Esophagus muscularis mucosa (tissue), 4 donors: ENCODE results near the gene ANKRD49. TPM values are rescaled to one million over a fixed set of nuclear protein-coding genes. Genes with fewer than 3 reads are reported as not detected.

Experiments used
- DNase-seq: peaks from one replicate; pipeline ENCODE4 v3.0.0-alpha.2; 2017; ENCODE audit errors: extremely low spot score
- H3K27ac ChIP-seq, 4 donors: fragments of 200-600 bp; sonication (generic); replicated peaks in 1 of 4; 1 replicate in 3 of 4; 2 replicates in 1 of 4; pipeline ENCODE4 v1.5.1; 2016 to 2019; ENCODE audit warnings: mild to moderate bottlenecking in 1 of 4
- H3K27me3 ChIP-seq, 4 donors: fragments of 200-600 bp; sonication (generic); one replicate each; pipeline versions ENCODE4 v1.5.1 to v1.6.0; 2016 to 2019
- H3K36me3 ChIP-seq, 4 donors: fragments of 200-600 bp; sonication (generic); one replicate each; pipeline ENCODE4 v1.5.1; 2016 to 2019
- H3K4me1 ChIP-seq, 4 donors: fragments of 200-600 bp; sonication (generic); one replicate each; pipeline ENCODE4 v1.5.1; 2016 to 2019
- H3K4me3 ChIP-seq, 4 donors: fragments of 200-600 bp; sonication (generic); 1 replicate in 2 of 4; 2 replicates in 2 of 4; pipeline ENCODE4 v1.5.1; 2016 to 2019; ENCODE audit warnings: mild to moderate bottlenecking in 4 of 4, moderate library complexity in 1 of 4
- H3K9me3 ChIP-seq, 4 donors: fragments of 200-600 bp; sonication (generic); 1 replicate in 3 of 4; 2 replicates in 1 of 4; pipeline ENCODE4 v1.5.1; 2016 to 2019
- EP300 ChIP-seq: sonication (generic); formaldehyde crosslinking; IDR thresholded peaks from one replicate; pipeline ENCODE4 v1.6.1; 2017; ENCODE audit warnings: antibody characterized with exemption
- POLR2A ChIP-seq: fragments of 450-650 bp; IDR thresholded peaks from one replicate; pipeline ENCODE4 v1.6.1; 2017; ENCODE audit warnings: antibody characterized with exemption, moderate library complexity, mild to moderate bottlenecking, low read depth
- POLR2AphosphoS5 ChIP-seq, 2 donors: sonication (generic); formaldehyde crosslinking; IDR thresholded peaks; one replicate each; pipeline ENCODE4 v1.6.1; 2017; ENCODE audit warnings: antibody characterized with exemption in 2 of 2
- WGBS: methylation state at CpG from one replicate; pipeline ENCODE4 v1.1.5; 2018; 5-methylcytosine and 5-hydroxymethylcytosine counted together
- intact Hi-C: fragments of 100-400 bp; cut with DNase I; formaldehyde crosslinking; loops from one replicate; pipeline ENCODE4 v1.15.1; 2023
- total RNA-seq, 4 donors: library from RNA; depleted of rRNA; stranded (reverse); fragments of >200 nt; gene quantifications; one replicate each; pipeline versions ENCODE4 v1.1.0 to v1.2.1, GENCODE V29; 2016
- TF ChIP-seq, protein P1 (sequence below), 3 experiments: fragments of 200-600 bp in 2 of 3; fragments of 450-650 bp in 1 of 3; sonication (generic) in 2 of 3; IDR thresholded peaks; one replicate each; pipeline ENCODE4 v1.5.1; 2017 to 2019; ENCODE audit warnings: antibody characterized with exemption in 3 of 3, mild to moderate bottlenecking in 2 of 3, moderate library complexity in 1 of 3

The ANKRD49 gene
- total RNA-seq, 4 donors from 2014 or later: 16.2 to 20.8 (median 18.0) TPM

DNA sequence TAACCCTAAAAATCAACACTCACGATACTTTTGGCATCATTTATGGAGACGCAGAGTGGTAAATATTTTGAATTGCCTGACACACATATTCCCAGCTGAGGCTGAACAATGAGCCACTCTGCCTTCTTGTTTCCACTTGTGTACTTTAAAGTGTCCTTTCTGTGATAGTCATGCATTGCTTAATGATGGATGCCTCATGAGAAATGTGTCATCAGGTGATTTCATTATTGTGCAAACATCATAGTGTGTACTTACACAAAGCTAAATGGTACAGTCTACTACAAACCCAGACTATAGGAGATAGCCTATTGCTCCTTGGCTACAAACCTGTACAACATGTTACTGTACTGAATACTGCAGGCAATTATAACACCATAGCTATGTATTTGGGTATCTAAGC lies 44.3 kb upstream of the ANKRD49 start:
- intact Hi-C loops: no loop called here
- H3K4me1 ChIP-seq: no peaks in the 10 kb centered on the region
- WGBS: 74% methylated on average over 2 of the region's 2 CpGs
- TF ChIP-seq, protein P1, sequence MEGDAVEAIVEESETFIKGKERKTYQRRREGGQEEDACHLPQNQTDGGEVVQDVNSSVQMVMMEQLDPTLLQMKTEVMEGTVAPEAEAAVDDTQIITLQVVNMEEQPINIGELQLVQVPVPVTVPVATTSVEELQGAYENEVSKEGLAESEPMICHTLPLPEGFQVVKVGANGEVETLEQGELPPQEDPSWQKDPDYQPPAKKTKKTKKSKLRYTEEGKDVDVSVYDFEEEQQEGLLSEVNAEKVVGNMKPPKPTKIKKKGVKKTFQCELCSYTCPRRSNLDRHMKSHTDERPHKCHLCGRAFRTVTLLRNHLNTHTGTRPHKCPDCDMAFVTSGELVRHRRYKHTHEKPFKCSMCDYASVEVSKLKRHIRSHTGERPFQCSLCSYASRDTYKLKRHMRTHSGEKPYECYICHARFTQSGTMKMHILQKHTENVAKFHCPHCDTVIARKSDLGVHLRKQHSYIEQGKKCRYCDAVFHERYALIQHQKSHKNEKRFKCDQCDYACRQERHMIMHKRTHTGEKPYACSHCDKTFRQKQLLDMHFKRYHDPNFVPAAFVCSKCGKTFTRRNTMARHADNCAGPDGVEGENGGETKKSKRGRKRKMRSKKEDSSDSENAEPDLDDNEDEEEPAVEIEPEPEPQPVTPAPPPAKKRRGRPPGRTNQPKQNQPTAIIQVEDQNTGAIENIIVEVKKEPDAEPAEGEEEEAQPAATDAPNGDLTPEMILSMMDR (IDR thresholded peaks at IDR 0.05): no peak
- TF ChIP-seq POLR2AphosphoS5 (IDR thresholded peaks at IDR 0.05) (no peak), EP300 (no peak), POLR2A (no peak)
- H3K9me3 ChIP-seq: no peaks in the 10 kb centered on the region
- H3K27me3 ChIP-seq: no peaks in the 10 kb centered on the region
- H3K36me3 ChIP-seq: peaks cover 10 to 51% (median 29%) of the 10 kb centered on the region in 4 donors
- no peak overlapping the region for H3K27ac ChIP-seq
- DNase-seq: no peak
- no peak overlapping the region for H3K4me3 ChIP-seq

- intact Hi-C loops: no loop called here
- Histone ChIP-seq H3K9me3 (no peaks in the 10 kb centered on the region), H3K4me1 (no peaks in the 10 kb centered on the region), H3K27me3 (no peaks in the 10 kb centered on the region), H3K4me3 (no peak overlapping the region), H3K36me3 (peaks cover 10 to 46% (median 24%) of the 10 kb centered on the region in 4 donors), H3K27ac (no peak overlapping the region)
- TF ChIP-seq POLR2A: no peak
- no peak for TF ChIP-seq POLR2AphosphoS5 (IDR thresholded peaks at IDR 0.05)
- no peak for TF ChIP-seq EP300
- TF ChIP-seq, protein P1 (IDR thresholded peaks at IDR 0.05): no peak
- no peak for DNase-seq
- 60% methylated on average over 3 of the region's 3 CpGs for WGBS
These were observed 43.7 kb upstream of the ANKRD49 start for GRCh38 chr11:94450048-94450447.

- DNase-seq: no peak
- no peak overlapping the region for H3K27ac ChIP-seq
- TF ChIP-seq POLR2A (no peak), EP300 (no peak), POLR2AphosphoS5 (IDR thresholded peaks at IDR 0.05) (no peak)
- TF ChIP-seq, protein P1 (IDR thresholded peaks at IDR 0.05): no peak
- intact Hi-C loops: no loop called here
- 98% methylated on average over 2 of the region's 2 CpGs for WGBS
- H3K27me3 ChIP-seq: no peaks in the 10 kb centered on the region
- H3K36me3 ChIP-seq: peaks cover 0 to 40% (median 13%) of the 10 kb centered on the region in 4 donors
- no peaks in the 10 kb centered on the region for H3K4me1 ChIP-seq
- H3K4me3 ChIP-seq: no peak overlapping the region
- H3K9me3 ChIP-seq: no peaks in the 10 kb centered on the region
These were observed 40.8 kb upstream of the ANKRD49 start for GRCh38 chr11:94452988-94453387.

- no peaks in the 10 kb centered on the region for H3K27me3 ChIP-seq
- no peak for DNase-seq
- intact Hi-C loops: no loop called here
- no peak overlapping the region for H3K4me3 ChIP-seq
- H3K4me1 ChIP-seq: no peaks in the 10 kb centered on the region
- WGBS: 100% methylated on average over 2 of the region's 2 CpGs
- TF ChIP-seq, protein P1 (IDR thresholded peaks at IDR 0.05): no peak
- TF ChIP-seq EP300: no peak
- no peak for TF ChIP-seq POLR2AphosphoS5 (IDR thresholded peaks at IDR 0.05)
- TF ChIP-seq POLR2A: no peak
- peaks cover 0 to 35% (median 17%) of the 10 kb centered on the region in 4 donors for H3K36me3 ChIP-seq
- H3K9me3 ChIP-seq: no peaks in the 10 kb centered on the region
- no peak overlapping the region for H3K27ac ChIP-seq
These were observed 39.5 kb upstream of the ANKRD49 start for GRCh38 chr11:94454301-94454700.

DNA sequence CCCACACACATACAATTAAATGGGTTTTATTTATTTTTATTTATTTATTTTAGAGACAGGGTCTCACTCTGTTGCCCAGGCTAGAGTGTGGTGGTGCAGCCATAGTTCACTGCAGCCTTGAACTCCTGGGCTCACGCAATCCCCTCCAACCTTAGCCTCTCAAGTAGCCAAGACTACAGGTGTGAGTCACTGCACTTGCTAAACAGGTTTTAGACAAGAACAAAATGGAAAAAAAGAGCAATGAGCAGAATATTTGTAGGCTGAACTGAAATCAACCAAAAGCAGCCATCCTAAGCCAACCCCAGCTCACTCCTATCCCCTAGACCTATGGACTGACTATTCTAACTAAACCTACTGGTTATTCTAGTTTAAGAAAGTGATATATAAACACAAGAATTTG lies 37.9 kb upstream of the ANKRD49 start:
- H3K4me3 ChIP-seq: no peak overlapping the region
- no peak for TF ChIP-seq EP300
- TF ChIP-seq POLR2AphosphoS5 (IDR thresholded peaks at IDR 0.05): no peak
- TF ChIP-seq, protein P1 (IDR thresholded peaks at IDR 0.05): no peak
- TF ChIP-seq POLR2A: no peak
- 100% methylated on average over 1 of the region's 1 CpG for WGBS
- H3K4me1 ChIP-seq: no peaks in the 10 kb centered on the region
- intact Hi-C loops: no loop called here
- no peak overlapping the region for H3K27ac ChIP-seq
- no peak for DNase-seq
- no peaks in the 10 kb centered on the region for H3K9me3 ChIP-seq
- H3K27me3 ChIP-seq: no peaks in the 10 kb centered on the region
- H3K36me3 ChIP-seq: peaks cover 8 to 44% (median 30%) of the 10 kb centered on the region in 4 donors
